ENCODE data around the gene MTNR1B.

DNA sequence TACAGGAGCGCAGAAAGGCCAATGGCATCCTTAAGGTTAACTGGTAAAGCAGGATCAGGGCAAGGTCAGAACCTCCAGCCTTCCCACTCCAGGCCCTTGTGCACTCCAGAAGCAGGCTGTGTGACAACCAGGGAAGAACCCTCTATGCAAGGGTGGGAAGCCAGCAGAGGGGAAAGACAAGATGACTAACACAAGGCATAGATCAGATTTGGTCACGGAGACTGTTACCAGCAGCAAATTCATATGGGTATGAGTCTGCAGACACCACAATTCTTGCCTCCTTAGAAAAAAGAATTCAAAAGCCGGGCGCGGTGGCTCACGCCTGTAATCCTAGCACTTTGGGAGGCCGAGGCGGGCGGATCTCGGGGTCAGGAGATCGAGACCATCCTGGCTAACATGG is 39.8 kb upstream of the MTNR1B start:
- TF ChIP-seq EZH2phosphoT487 (IDR thresholded peaks at IDR 0.05; ENCODE audit: borderline replicate concordance, low read depth) (no peak), TAF1 (IDR thresholded peaks at IDR 0.05; ENCODE audit: borderline replicate concordance, low read depth, low read length) (no peak), NRF1 (IDR thresholded peaks at IDR 0.05; ENCODE audit: low read depth, low read length) (no peak)
- TF ChIP-seq, protein P1, sequence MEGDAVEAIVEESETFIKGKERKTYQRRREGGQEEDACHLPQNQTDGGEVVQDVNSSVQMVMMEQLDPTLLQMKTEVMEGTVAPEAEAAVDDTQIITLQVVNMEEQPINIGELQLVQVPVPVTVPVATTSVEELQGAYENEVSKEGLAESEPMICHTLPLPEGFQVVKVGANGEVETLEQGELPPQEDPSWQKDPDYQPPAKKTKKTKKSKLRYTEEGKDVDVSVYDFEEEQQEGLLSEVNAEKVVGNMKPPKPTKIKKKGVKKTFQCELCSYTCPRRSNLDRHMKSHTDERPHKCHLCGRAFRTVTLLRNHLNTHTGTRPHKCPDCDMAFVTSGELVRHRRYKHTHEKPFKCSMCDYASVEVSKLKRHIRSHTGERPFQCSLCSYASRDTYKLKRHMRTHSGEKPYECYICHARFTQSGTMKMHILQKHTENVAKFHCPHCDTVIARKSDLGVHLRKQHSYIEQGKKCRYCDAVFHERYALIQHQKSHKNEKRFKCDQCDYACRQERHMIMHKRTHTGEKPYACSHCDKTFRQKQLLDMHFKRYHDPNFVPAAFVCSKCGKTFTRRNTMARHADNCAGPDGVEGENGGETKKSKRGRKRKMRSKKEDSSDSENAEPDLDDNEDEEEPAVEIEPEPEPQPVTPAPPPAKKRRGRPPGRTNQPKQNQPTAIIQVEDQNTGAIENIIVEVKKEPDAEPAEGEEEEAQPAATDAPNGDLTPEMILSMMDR (IDR thresholded peaks at IDR 0.05), result no peak

Data from SK-N-SH (cell line).